ENCODE data around the gene TEP1.

GRCh38 chr14:20334017-20334416 is 79.3 kb downstream of the TEP1 start:
- no peak for TF ChIP-seq EP300 (IDR thresholded peaks at IDR 0.05)
- TF ChIP-seq, protein P1, sequence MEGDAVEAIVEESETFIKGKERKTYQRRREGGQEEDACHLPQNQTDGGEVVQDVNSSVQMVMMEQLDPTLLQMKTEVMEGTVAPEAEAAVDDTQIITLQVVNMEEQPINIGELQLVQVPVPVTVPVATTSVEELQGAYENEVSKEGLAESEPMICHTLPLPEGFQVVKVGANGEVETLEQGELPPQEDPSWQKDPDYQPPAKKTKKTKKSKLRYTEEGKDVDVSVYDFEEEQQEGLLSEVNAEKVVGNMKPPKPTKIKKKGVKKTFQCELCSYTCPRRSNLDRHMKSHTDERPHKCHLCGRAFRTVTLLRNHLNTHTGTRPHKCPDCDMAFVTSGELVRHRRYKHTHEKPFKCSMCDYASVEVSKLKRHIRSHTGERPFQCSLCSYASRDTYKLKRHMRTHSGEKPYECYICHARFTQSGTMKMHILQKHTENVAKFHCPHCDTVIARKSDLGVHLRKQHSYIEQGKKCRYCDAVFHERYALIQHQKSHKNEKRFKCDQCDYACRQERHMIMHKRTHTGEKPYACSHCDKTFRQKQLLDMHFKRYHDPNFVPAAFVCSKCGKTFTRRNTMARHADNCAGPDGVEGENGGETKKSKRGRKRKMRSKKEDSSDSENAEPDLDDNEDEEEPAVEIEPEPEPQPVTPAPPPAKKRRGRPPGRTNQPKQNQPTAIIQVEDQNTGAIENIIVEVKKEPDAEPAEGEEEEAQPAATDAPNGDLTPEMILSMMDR (IDR thresholded peaks at IDR 0.05), result no peak

Measured in esophagus muscularis mucosa (tissue), 3 donors.